Coronary artery (tissue), 2 donors: ENCODE measurements around the gene MADD.

Experiments
- DNase-seq: peaks from one replicate; pipeline ENCODE4 v3.0.0-alpha.2; 2017; ENCODE audit warnings: low spot score
- H3K27ac ChIP-seq, 2 donors: fragments of 200-600 bp; sonication (generic); one replicate each; pipeline ENCODE4 v1.5.1; 2016 to 2019
- H3K4me3 ChIP-seq: fragments of 200-600 bp; sonication (generic); 2 replicates; pipeline ENCODE4 v1.5.1; 2016; ENCODE audit warnings: mild to moderate bottlenecking, moderate library complexity
- CTCF ChIP-seq: fragments of 200-600 bp; sonication (generic); IDR thresholded peaks from one replicate; pipeline ENCODE4 v1.5.1; 2019; ENCODE audit warnings: antibody characterized with exemption

The MADD gene

GRCh38 chr11:47257517-47258316 is 12.2 kb upstream of the MADD start, which contains the start of gene NR1H3:
NR1H3 (plus strand) TSS chr11:47257996; CDS start chr11:47259217, 1,221 bp downstream.
- peak; percentile 88 for DNase-seq
- peak; percentile 55 for TF ChIP-seq CTCF
- Histone ChIP-seq H3K27ac (peak within 1 kb of the TSS; percentile 31 to 81), H3K4me3 (peak within 1 kb of the TSS; percentile 59)

GRCh38 chr11:47258317-47258902 is 11.5 kb upstream of the MADD start:
- Histone ChIP-seq H3K4me3 (peak overlapping the region; percentile 59), H3K27ac (peak overlapping the region; percentile 31 to 81)
- no peak for TF ChIP-seq CTCF
- DNase-seq: no peak

- no peak for DNase-seq
Measured at GRCh38 chr11:47259232-47259977, 10.5 kb upstream of the MADD start.

GRCh38 chr11:47260366-47260765 is 9.6 kb upstream of the MADD start:
- Histone ChIP-seq H3K27ac (no peak overlapping the region), H3K4me3 (no peak overlapping the region)
- no peak for DNase-seq
- TF ChIP-seq CTCF: no peak

More at GRCh38 chr11:47259232-47259977, 10.5 kb upstream of the MADD start:
- no peak overlapping the region for H3K4me3 ChIP-seq
- H3K27ac ChIP-seq: peak overlapping the region in 1 of 2 donors; percentile 1
- peak; percentile 22 for TF ChIP-seq CTCF

GRCh38 chr11:47261291-47261800 is 8.6 kb upstream of the MADD start:
- DNase-seq: no peak
- Histone ChIP-seq H3K4me3 (no peak overlapping the region), H3K27ac (no peak overlapping the region)
- no peak for TF ChIP-seq CTCF

- TF ChIP-seq CTCF: no peak
- Histone ChIP-seq H3K27ac (no peak overlapping the region), H3K4me3 (no peak overlapping the region)
- no peak for DNase-seq
Measured at GRCh38 chr11:47264119-47264518, 5.8 kb upstream of the MADD start.
